ENCODE measurements around the gene GADD45A.

DNA sequence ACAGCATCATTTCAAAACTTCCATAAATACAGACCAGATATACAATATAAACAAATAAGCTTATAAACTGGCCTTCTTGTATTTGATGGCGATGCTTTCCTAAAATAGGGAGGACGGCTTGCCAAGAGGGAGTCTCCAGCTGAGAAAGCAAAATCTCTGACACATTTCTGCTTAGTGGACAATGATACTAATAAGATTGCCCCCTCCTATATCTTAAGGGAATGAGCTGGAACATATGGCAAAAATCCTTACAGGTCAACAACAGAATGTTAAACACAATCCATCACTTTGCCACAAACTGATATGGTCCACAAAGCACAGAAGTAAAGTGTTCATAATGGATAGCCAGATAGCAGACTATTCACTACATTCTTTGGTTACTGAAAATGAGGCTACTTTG lies 7.1 kb upstream of the GADD45A start:
- TF ChIP-seq CTCF (IDR thresholded peaks at IDR 0.05 in 4 of 5, conservative IDR thresholded peaks at IDR 0.05 in 1 of 5) (no peak), POLR2A (IDR thresholded peaks at IDR 0.05) (no peak)
